ENCODE results near the gene ZSWIM8.
A peak's percentile ranks its signal among the peaks of the same experiment; 100 is the strongest.

ZSWIM8 gene

GRCh38 chr10:73840403-73841060 lies 55.1 kb downstream of the ZSWIM8 start:
- DNase-seq (ENCODE audit: low read depth in 2 of 3, low spot score in 1 of 3): no peak

- DNase-seq (ENCODE audit: low read depth in 2 of 3, low spot score in 1 of 3): no peak
Observed at GRCh38 chr10:73841061-73841421, 55.6 kb downstream of the ZSWIM8 start.

- no peak for DNase-seq (ENCODE audit: low read depth in 2 of 3, low spot score in 1 of 3)
Observed at GRCh38 chr10:73841526-73842285, 56.3 kb downstream of the ZSWIM8 start.

GRCh38 chr10:73842349-73842748 lies 56.9 kb downstream of the ZSWIM8 start:
- no peak for DNase-seq (ENCODE audit: low read depth in 2 of 3, low spot score in 1 of 3)

- no peak for DNase-seq (ENCODE audit: low read depth in 2 of 3, low spot score in 1 of 3)
Observed at GRCh38 chr10:73843261-73843660, 57.9 kb downstream of the ZSWIM8 start.

GRCh38 chr10:73847031-73847430 lies 61.6 kb downstream of the ZSWIM8 start:
- no peak for DNase-seq (ENCODE audit: low read depth in 2 of 3, low spot score in 1 of 3)

GRCh38 chr10:73848821-73849489 lies 63.5 kb downstream of the ZSWIM8 start:
- DNase-seq (ENCODE audit: low read depth in 2 of 3, low spot score in 1 of 3): peak; percentile 81 to 98 (median 87)

GRCh38 chr10:73850211-73850610 lies 64.8 kb downstream of the ZSWIM8 start:
- no peak for DNase-seq (ENCODE audit: low read depth in 2 of 3, low spot score in 1 of 3)

GRCh38 chr10:73850863-73851461 lies 65.6 kb downstream of the ZSWIM8 start:
- no peak for DNase-seq (ENCODE audit: low read depth in 2 of 3, low spot score in 1 of 3)
